ENCODE results near the gene SF1.

GRCh38 chr11:64714666-64715065, 63.7 kb downstream of the SF1 start:
- TF ChIP-seq, protein P1, sequence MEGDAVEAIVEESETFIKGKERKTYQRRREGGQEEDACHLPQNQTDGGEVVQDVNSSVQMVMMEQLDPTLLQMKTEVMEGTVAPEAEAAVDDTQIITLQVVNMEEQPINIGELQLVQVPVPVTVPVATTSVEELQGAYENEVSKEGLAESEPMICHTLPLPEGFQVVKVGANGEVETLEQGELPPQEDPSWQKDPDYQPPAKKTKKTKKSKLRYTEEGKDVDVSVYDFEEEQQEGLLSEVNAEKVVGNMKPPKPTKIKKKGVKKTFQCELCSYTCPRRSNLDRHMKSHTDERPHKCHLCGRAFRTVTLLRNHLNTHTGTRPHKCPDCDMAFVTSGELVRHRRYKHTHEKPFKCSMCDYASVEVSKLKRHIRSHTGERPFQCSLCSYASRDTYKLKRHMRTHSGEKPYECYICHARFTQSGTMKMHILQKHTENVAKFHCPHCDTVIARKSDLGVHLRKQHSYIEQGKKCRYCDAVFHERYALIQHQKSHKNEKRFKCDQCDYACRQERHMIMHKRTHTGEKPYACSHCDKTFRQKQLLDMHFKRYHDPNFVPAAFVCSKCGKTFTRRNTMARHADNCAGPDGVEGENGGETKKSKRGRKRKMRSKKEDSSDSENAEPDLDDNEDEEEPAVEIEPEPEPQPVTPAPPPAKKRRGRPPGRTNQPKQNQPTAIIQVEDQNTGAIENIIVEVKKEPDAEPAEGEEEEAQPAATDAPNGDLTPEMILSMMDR (IDR thresholded peaks at IDR 0.05; ENCODE audit: poor library complexity): no peak
- TF ChIP-seq EZH2 (IDR thresholded peaks at IDR 0.05; ENCODE audit: borderline replicate concordance): no peak
